ENCODE results near the gene MECP2.

Gene MECP2

DNA sequence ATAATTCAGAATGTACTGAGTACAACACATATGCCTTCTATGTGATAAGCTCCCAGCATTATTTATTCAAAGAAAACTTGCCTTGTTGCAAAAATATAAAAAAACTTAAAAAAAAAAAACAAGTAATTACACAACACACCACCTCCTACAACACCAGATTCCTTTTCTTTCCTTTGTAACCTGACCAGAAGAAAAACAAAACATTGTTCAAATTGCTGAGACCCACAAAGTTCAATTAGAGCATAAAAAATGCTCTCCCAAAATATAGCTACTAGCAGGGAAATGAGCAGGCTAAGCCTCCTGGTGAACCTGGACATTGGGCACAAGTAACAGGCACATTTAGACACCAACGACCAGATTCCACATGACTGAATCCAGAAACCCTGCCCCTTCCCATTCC, 38.3 kb downstream of the MECP2 start:
- DNase-seq: no peak

DNA sequence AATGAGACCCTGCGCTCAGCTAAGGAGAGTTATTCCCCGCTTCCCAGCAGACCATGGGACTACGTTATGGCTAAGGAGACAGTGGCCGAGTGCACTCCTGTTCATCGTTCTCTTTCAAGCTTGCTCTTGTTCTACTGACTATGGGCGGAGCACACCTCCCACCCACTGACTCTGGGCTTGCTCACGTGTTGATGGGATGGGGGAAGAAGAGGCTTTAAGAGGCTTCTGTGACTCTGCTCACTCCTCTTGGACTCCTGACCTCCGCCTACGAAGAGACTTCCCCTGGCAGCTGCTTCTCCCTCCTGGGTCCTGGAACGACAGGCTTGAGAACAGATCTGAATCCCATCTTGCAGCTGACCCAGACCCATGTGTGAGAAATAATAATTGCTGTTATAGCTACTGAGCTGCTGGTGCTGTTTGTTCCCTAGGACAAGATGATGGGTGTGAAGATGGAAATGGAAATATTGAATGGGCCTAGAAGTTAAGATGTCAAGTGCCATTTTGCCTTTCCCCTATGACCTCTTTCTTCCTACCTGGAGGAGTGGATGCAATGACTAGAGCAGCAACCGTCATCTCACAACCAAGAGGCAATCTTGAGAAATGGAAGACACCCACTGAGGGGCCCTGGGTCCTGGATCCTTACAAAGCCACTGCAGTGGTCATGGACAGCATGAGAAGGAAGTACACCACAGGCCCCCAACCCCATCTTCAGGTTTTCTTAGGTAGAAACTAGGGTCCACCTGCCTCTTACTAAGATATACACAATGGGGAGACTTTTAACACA, 39.1 kb downstream of the MECP2 start:
- no peak for DNase-seq

DNA sequence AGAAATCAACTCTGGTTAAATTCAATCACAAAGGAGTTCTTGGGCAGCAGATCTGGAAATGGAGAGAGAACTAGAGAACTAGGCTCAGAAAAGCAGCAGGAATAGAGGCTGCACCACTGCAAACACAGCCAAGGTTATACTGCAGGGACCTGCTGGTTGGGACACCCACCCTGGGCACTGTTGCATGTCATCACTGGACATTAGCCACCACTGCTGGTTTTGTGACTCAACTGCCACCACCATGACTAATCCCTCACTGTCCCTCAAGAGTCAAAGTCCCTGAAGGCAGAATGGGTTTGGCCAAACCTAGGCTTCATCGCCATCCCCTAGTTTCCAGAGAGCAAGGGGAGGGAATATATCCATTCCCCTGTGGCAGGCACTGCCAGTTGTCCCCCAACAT, 39.7 kb downstream of the MECP2 start:
- no peak for DNase-seq

DNA sequence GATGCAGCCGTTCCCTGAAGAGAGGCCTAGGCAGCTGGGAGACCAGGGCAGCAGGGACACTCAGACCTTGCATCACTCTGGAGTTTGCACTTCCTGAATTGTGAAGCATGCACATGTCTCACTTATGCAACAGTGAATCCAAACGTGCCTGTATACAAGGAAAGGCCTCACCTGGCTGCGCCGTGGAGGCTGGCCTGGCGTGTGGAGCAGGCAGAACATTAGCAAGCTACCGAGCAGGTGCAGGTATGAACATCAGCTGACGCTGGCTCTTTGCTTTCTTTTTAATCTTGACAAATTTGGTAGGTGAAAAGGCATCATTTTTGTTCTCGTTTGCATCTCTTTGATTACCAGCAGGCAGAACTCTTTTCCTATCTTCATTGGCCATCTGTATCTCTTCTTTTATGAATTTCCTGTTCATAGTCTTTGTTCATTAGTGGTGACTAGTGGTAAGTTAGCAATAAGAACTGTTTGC, 40.7 kb downstream of the MECP2 start:
- no peak for DNase-seq

DNA sequence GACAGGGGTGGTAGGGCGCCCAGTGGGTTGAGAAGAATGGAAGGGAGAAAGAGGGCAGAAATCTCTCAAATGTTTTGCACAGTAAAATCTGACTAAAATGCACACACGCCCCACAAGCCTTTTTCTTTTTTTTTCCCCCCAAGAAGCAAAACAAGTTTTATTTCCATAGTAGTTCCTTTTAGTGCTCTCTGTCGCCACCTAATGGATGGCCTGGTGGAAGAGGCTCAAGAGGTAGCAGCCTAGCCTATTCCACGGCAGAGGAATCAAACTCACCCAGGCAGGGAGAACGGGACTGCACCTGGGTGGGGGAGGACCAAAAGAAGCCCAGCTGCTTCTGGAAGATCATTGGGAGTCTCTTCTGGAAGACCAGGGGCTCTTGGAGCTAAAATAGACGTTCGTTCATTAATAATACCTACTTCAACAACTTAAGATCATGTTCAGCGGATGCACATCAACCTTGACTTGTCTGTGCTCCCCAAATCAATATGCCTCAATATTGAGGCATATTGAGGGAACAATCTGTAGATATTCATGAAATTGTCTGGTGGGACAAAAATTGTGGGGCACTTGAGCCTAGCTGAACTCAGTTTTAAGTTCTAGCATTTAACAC, 46.2 kb downstream of the MECP2 start:
- DNase-seq: peak; percentile 47

DNA sequence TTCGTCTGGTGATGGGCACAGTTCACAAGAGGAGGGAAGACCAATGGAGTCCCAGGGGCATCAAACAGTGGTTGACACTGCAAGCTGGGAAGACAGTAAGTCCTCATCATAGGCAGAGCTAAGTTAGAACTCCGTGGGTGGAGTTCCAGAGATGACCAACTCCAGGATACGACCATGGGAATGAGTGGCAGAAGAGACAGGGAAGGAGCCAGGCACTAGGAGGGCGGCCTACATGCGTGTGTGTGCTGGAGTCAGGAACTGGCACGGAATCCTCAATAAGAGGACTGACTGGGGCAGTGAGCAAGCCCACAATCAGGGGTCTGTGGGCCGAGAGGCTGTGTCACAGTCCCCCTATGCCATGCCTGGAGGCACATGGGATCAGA, 47.4 kb downstream of the MECP2 start:
- DNase-seq: no peak

DNA sequence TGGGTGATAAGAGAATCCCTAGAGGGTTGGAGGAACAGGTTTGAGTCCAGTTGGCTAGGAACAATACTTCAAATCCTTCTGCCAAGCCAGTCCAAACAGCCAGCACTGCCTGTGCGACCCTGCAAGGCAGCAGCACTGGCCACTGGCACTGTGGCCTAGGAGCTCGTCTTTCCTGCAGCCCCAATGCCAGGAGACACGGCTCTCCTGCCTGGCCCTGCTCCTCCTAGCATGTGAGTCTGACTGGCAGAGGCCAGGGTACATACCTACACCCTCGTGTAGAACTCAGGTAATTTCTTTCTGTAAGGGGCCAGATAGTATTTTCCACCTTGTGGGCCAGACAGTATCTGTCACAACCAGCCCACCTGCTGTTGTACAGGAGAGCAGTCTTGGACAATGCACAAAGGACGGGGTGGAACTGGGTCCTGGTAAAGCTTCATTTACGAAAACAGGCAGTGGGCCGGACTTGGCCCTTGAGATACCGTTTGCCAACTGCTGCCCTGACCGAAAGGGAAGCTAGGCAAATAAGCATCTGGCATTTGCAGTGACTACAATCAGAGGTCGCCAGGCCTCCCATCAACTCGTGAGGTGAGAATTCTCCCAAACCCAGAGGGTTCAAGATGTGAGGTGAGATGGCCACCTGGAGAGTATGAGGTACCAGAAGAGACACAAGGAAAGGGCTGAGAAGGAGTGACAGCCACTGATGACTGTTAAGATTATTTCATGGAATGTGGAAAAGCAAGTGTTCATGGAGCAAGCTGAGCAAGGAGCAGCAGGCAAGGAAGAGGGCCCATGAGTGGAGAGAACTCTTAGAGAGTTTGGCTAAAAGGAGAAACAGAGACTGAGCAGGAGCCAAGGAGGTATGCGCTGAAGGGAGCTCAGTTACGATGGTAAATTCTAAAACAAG, 48.1 kb downstream of the MECP2 start:
- no peak for DNase-seq

DNA sequence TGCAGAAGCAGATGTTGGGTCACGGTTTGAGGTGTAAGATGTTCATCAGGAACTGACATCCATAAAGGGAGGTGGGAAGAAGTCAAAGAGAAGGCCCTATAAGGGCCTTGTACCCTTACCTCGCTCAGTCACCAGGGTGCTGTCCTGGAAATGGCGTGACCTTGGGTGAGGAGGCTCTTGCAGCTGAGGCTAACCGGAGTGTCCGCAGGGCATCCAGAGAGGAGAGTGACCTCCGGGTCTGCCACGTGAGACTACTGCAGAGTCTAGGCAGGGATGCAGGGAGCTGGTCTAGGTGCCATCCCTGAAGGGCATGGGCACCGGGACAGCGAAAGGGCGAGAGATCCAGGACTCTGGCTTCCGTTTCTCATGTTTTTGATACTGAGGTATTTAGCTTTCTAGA, 49.1 kb downstream of the MECP2 start:
- DNase-seq: no peak

DNA sequence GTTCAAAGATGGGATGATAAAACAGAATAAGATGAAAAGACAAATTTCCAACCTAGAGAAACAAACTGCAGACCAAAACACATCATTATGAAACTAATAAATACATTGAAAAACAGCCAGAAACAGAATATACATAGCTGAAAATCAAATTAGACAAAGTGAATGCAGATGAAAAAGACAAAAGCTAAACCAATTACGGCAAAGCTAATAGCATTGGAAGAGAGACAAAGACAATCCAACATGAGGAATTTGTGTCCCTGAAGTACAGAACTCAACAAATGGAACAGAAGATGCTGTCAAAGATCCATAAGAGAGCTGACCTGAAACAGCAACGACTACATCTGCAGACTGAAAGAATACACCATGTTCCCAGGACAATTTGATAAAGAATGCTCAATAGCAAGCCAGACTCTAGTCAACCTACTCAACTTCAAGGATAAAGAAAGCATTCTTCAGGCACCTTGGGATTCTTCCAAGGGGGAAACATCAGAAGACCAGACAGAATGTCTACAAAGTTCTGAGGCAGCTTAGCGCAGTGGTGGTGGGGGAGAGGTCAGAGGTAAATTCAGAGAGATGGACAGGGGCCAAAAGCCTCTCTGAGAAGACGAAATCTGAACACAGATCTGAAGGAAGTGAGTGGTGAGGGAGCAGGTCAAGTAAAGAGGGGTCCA, 50.4 kb downstream of the MECP2 start:
- DNase-seq: no peak

DNA sequence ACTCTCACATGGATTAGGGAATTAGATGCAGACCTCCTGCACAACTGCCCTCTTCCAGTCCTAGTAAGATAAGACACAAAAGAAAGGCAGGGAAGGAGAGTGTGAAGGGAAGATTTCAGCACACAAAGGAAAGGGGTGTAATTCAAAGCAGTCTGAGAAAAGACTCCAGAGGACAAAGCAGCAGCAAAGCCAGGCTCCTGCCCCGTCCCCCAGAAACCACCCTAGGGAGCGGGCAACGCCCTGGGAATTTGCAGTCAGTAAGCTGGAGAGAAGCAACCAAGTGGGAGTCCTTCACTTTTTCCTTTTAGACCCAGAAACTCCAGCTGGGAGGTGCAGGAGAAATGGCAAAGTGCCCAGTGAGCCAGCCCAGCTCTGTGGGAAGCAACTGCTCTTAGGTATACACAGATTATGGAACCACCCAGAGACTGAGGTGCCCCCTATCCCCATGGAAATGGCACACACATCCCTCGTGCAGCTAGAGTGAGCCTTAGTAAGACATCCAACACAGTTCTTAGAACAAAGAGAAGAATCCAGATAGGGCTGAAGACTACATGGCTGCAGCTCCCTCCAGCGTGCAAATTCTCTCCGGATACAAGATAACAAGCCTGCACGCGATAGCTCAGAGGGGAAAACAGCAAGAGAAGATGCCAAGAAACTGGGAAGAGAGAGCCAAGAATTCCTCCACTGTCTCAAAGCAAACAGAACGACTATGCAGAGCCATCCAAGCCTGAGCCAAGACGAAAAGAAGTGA, 51.3 kb downstream of the MECP2 start:
- no peak for DNase-seq

DNA sequence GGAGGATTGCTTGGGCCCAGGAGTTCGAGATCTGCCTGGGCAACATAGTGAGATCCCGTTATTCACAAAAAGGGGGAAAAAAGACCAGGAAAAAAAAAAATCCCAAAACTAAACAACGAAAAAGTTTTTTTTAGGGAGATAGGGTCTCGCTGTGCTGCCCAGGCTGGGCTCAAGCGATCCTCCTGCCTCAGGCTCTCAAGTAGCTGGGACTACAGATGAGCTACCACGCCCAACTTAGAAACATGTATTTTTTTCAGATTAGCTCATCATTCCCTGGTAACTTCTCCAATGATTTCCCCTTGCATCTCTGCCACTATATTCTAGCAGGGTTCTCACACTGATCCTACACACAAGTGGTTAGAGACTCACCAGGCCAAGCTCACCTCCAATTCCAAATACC, 53.4 kb downstream of the MECP2 start:
- DNase-seq: no peak

DNA sequence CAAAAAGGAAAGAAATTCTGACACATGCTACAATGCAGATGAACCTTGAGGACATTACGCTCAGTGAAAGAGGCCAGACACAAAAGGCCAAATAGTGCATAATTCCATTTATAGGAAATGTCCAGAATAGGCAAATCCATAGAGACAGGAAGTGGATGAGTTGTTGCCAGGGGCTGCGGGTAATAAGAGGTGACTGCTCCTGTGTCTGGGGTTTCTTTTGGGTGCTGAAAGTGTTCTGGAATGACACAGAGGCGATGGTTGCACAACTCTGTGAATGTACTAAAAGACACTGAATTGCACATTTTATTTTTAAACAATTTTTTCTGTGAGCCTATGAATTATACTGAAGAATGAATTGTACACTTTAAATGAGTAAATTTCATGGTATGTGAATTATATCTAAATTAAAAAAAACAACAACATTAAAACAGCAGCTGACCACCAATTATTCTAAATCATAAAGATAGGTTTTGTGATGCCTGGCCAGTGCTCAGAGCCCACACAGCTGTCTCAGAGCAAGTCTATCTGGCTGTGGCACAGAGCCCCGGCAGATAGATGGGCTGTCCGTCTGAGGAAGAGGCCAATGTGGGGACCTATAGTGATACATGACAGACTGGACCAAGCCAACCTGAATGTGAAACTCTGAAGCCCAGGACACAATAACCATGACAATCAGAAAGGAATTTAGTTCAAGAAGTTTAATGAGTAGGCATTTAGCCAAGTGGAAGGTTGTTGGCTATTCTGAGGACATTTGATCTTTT, 54.3 kb downstream of the MECP2 start:
- no peak for DNase-seq

DNA sequence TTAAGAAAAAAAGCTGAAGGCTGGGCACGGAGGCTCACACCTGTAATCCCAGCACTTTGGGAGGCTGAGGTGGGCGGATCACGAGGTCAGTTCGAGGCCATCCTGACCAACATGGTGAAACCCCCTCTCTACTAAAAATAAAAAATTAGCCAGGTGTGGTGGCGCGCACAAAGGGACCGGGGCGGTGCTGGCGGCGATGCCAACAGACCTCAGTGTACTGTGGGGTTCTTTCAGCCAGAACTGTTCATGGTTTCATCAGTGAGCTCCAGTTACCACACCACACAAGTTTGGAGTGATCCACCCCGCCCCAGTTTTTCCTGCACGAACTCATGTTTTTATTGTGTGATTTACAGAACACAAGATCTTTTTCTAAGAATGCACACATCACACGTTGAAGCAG, 56.7 kb downstream of the MECP2 start:
- DNase-seq: no peak

DNA sequence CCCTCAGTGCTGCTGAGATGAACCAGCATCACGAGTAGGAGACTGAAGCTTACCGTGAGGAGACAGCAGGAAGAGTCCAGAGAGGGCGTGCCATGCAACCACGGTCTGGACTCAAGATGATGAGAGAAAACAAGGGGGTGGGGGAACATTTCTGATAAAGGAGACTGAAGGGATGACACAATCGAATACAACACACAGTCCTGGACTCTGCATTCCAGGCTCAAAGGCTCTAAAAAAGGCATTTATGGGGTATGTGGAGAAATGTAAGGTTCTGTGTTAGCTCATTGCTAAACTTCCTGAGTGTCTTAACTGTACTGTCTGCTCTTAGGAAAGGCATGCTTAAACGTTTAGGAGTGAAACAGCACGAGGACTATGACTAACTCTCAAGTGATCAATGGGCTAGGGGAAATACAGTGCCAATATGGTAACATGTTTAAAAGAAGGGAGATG, 57.2 kb downstream of the MECP2 start:
- no peak for DNase-seq

DNA sequence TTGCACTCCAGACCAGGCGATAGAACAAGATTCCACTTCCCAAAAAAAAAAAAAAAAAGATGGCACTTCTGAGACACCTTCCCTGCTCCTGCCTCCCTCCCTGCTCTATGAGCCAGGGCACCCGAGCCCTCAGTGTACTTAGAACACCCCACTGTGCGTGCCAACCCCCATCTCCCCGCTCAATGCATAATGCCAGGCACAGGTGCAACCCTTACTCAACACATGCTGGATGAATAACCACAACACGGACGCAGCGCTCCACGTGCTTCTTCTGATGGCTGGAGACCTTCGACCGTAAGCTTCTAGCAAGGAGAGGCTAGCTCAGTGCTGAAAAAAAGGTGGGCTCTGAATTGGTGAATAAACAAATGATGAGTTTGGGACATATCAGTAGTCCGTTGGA, 57.9 kb downstream of the MECP2 start:
- no peak for DNase-seq

DNA sequence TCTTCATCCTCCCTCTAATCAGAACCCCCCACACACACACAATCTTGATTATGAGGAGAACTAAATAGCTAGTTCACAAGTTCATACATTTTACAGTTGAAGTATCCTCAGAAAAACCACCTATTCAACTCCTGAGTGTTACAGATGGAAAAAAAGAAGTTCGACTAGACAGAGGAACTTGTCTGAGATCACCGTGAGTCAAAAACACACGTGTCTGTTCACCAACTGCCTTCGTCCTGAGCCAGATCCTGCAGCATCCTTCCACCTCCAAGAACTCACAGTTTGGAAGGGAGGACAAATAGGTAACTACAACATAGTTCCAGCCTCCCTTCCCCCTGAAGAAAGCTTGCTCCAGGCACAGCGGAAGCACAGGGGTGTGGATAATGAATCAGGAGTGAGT, 58.9 kb downstream of the MECP2 start:
- no peak for DNase-seq

DNA sequence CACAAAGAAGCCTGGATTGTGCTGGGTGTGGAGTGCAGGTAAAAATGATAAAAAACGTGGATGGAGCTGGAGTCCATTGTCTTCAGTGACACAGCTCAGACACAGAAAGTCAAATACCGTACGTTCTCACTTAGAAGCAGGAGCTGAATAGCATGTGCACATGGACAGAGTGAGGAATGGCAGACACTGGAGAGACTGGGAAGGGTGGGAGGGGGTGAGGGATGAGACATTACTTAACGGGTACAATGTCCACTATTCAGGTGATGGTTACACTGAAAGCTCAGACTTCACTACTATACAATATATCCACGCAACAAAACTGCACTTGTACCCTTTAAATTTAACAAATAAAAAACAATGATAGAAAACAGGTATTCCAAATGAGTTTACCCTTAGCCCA, 59.8 kb downstream of the MECP2 start:
- no peak for DNase-seq

DNA sequence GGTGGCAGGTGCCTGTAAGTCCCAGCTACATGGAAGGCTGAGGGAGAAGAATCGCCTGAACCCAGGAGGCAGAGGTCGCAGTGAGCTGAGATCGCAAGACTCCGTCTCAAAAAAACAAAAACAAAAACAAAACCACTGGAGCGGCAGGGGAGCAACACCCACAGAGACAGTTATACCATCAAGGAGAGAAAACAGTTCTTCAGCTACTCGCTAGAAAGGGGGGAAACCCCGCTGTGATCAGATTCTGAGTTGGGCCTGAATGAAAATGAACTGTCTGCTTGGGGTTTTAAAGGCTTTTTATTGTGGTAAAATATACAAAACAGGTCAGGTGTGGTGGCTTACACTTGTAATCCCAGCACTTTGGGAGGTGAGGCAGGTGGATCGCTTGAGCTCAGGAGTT, 61.0 kb downstream of the MECP2 start:
- no peak for DNase-seq

DNA sequence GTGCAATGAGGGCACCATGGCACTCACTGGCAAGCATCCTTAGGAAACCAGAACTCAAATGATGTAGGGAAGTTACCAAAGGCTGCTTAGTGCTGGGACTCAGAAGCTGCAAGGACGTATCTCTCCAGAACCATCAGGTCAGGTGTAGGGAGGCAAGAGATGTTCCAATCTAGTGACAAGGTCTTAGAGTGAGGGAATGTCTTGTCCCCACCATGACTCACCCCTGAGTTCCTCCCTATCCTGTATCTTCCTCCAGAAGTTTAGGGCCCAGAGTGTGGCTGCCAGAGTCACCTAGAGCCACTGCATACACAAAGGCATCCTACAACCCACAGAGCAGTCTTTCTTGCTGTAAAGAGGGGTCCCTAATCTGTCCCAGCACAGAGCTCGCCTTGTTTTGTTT, 63.7 kb downstream of the MECP2 start:
- DNase-seq: no peak

DNA sequence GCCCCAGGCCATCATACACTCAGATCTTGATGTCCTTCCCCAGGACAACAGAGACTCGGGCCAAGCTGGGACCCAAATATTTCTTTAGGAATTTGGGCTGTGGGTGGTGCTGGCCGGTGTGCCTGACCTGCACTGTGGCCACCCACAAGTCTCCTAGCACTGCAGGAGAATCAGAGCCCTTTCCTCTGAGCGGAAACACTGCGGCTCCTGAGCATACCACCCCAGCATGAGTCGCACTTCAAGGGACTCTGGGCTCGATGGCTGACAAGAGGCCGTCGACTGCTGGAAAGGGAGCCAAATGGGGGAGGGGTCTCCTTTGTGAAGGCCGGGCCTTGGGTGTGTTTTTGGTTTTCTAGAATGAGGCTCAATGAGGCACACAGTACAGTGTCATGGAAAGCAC, 64.9 kb downstream of the MECP2 start:
- no peak for DNase-seq

DNA sequence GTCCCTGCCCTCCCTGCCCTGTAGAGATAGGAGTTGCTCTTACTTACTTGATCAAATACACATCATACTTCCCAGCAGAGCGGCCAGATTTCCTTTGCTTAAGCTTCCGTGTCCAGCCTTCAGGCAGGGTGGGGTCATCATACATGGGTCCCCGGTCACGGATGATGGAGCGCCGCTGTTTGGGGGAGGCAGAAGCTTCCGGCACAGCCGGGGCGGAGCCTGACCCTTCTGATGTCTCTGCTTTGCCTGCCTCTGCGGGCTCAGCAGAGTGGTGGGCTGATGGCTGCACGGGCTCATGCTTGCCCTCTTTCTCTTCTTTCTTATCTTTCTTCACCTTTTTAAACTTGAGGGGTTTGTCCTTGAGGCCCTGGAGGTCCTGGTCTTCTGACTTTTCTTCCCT, 65.4 kb downstream of the MECP2 start:
- no peak for DNase-seq
